OCI-LY7 (cell line): ENCODE results near the gene MRPL18. TPM values are rescaled to one million over a fixed set of nuclear protein-coding genes. Genes with fewer than 3 reads are reported as not detected.

Experiments
- BruUV-seq: library from RNA; stranded (reverse); fragments of 400-500 nt; replicated peaks from 2 replicates; lab custom pipeline; 2021; lab: Mats Ljungman, UMichigan
- CTCF ChIA-PET: fragments of 300-600 bp; sonication (Branson Sonifier 250); formaldehyde crosslinking; loops from one replicate; lab custom pipeline; 2022; ENCODE audit warnings: antibody characterized with exemption; ENCODE audit not compliant: unreplicated experiment; lab: Charles Lee
- POLR2A ChIA-PET: fragments of 300-600 bp; sonication (Branson Sonifier 250); formaldehyde crosslinking; loops from one replicate; lab custom pipeline; 2022; ENCODE audit warnings: antibody characterized with exemption; lab: Charles Lee
- DNase-seq: peaks from one replicate; pipeline ENCODE4 v3.0.0-alpha.2; 2015; ENCODE audit warnings: low spot score
- H2AFZ ChIP-seq: fragments of 200-600 bp; sonication (generic), shearing (Covaris generic); 2 replicates; pipeline ENCODE4 v1.6.1; 2014; ENCODE audit warnings: mild to moderate bottlenecking, antibody characterized with exemption, low read length, moderate library complexity
- H3K27ac ChIP-seq: fragments of 200-600 bp; sonication (generic); 2 replicates; pipeline ENCODE4 v1.5.1; 2014; ENCODE audit warnings: mixed run types, low read depth, mild to moderate bottlenecking, moderate library complexity, low read length, inconsistent platforms; ENCODE audit not compliant: poor library complexity, severe bottlenecking
- H3K36me3 ChIP-seq: fragments of 200-600 bp; sonication (generic); 2 replicates; pipeline ENCODE4 v1.6.1; 2014; ENCODE audit warnings: mild to moderate bottlenecking, antibody characterized with exemption, low read length, moderate library complexity, mixed read lengths; ENCODE audit not compliant: insufficient read depth
- H3K4me1 ChIP-seq: fragments of 200-600 bp; sonication (generic); 2 replicates; pipeline ENCODE4 v1.5.1; 2014; ENCODE audit warnings: mild to moderate bottlenecking, low read length; ENCODE audit not compliant: insufficient read depth, poor library complexity, severe bottlenecking
- H3K4me2 ChIP-seq: fragments of 200-600 bp; sonication (generic); 2 replicates; pipeline ENCODE4 v1.6.1; 2014; ENCODE audit warnings: mild to moderate bottlenecking, low read length
- H3K4me3 ChIP-seq: fragments of 200-600 bp; sonication (generic); 2 replicates; pipeline ENCODE4 v1.5.1; 2014; ENCODE audit warnings: mild to moderate bottlenecking, low read depth, low read length; ENCODE audit not compliant: poor library complexity, severe bottlenecking
- H3K79me2 ChIP-seq: fragments of 200-600 bp; sonication (generic); 2 replicates; pipeline ENCODE4 v1.6.1; 2016; ENCODE audit warnings: low read depth, mild to moderate bottlenecking, low read length, moderate library complexity, mixed read lengths; ENCODE audit not compliant: insufficient read depth
- H3K9me2 ChIP-seq: fragments of 200-600 bp; sonication (generic); 2 replicates; pipeline ENCODE4 v1.6.1; 2016; ENCODE audit warnings: mild to moderate bottlenecking, low read length, mixed read lengths; ENCODE audit not compliant: insufficient read depth
- H3K9me3 ChIP-seq: fragments of 200-600 bp; sonication (generic); 2 replicates; pipeline ENCODE4 v1.6.1; 2014; ENCODE audit warnings: mild to moderate bottlenecking, mixed run types, low read length, mixed read lengths
- H4K20me1 ChIP-seq: fragments of 200-600 bp; sonication (generic); 2 replicates; pipeline ENCODE4 v1.6.1; 2014; ENCODE audit warnings: mild to moderate bottlenecking, antibody characterized with exemption, low read length, moderate library complexity, mixed read lengths; ENCODE audit not compliant: insufficient read depth
- EZH2phosphoT487 ChIP-seq: fragments of 200-600 bp; sonication (generic); IDR thresholded peaks from 2 replicates; pipeline ENCODE4 v1.6.1; 2018; ENCODE audit warnings: low read depth, borderline replicate concordance, mild to moderate bottlenecking, mixed run types, antibody characterized with exemption, low read length, moderate library complexity, mixed read lengths
- intact Hi-C: fragments of 100-400 bp; cut with micrococcal nuclease; formaldehyde crosslinking; loops from one replicate; pipeline ENCODE4 v1.10.0; 2022; ENCODE audit not compliant: unreplicated experiment
- total RNA-seq, 2 experiments: library from RNA; depleted of rRNA in 1 of 2; stranded (reverse); fragments of >200 nt in 1 of 2; shearing (Covaris generic) in 1 of 2; gene quantifications; 2 replicates each; pipeline ENCODE4 v1.2.3, GENCODE V29; 2014 to 2022
- TF ChIP-seq, protein P1 (sequence below): fragments of 200-600 bp; sonication (generic); conservative IDR thresholded peaks from 2 replicates; pipeline ENCODE4 v1.5.1; 2014; ENCODE audit warnings: mild to moderate bottlenecking, antibody characterized with exemption, low read length, moderate library complexity, mixed read lengths

The MRPL18 gene
- total RNA-seq, 2 experiments from 2014 or later = 117 to 128 TPM

DNA sequence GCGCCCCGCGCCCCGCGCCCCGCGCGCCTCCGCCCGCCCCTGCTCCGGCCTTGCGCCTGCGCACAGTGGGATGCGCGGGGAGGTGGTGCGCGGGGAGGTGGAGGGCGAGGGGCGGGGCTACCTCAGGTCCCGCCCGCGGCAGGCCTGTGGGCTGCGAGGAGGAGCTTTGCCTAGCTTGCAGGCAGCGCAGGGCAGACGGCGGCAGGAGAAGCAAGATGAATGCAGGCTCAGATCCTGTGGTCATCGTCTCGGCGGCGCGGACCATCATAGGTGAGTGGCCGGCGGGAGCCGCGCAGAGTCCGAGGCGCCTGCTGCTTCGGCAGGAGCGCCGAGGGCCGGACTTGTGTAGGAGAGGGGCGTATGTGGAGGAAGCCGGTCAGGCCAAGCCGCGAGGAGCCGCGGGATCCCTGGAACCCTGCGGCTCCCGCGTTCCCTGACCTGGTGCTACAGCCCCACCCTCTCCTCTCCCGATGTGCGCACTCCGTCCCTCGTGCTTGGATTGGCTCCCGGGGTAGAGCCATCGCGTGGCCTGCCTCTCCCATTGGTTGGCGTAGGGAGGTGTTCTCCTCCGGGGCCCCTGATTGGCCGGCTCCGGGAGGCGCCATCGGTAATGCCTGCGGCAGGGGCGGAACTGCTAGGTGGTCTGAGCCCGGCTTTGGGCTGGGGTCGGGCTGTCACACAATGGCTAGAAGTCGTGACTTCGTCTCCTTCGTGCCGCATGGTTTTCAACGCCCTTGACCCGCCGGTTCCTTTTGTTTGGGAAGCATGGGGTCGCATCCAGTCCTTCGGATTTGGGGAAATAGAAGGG is 28.2 kb upstream of the MRPL18 start, which contains the start of gene ACAT2:
Gene ACAT2 (plus strand): TSS at position 173 of the 808 bp plus-strand sequence. CDS start 43 bp downstream, at position 216.
- H3K9me2 ChIP-seq = no peaks in the 10 kb centered on the region
- H2AFZ ChIP-seq = peak within 1 kb of the TSS; percentile 81
- peak within 1 kb of the TSS; percentile 81 for H3K27ac ChIP-seq
- H3K36me3 ChIP-seq = peaks cover 63% of the 10 kb centered on the region
- H3K79me2 ChIP-seq = no peaks in the 10 kb centered on the region; the same call in 1 of the 2 replicates
- no peaks in the 10 kb centered on the region for H3K9me3 ChIP-seq
- no peaks in the 10 kb centered on the region for H4K20me1 ChIP-seq
- DNase-seq = peak; percentile 97
- H3K4me2 ChIP-seq = peak within 1 kb of the TSS; percentile 93
- no peak for TF ChIP-seq EZH2phosphoT487
- TF ChIP-seq, protein P1, sequence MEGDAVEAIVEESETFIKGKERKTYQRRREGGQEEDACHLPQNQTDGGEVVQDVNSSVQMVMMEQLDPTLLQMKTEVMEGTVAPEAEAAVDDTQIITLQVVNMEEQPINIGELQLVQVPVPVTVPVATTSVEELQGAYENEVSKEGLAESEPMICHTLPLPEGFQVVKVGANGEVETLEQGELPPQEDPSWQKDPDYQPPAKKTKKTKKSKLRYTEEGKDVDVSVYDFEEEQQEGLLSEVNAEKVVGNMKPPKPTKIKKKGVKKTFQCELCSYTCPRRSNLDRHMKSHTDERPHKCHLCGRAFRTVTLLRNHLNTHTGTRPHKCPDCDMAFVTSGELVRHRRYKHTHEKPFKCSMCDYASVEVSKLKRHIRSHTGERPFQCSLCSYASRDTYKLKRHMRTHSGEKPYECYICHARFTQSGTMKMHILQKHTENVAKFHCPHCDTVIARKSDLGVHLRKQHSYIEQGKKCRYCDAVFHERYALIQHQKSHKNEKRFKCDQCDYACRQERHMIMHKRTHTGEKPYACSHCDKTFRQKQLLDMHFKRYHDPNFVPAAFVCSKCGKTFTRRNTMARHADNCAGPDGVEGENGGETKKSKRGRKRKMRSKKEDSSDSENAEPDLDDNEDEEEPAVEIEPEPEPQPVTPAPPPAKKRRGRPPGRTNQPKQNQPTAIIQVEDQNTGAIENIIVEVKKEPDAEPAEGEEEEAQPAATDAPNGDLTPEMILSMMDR = no peak
- H3K4me3 ChIP-seq = peak within 1 kb of the TSS; percentile 71
- BruUV-seq = no TSS peak
- POLR2A ChIA-PET = interaction anchor here (1.0 to 2.6 kb wide), 12 partner anchors 9 to 38 kb away, joined by 3 to 11 read pairs (median 6); partner anchors contain the start of genes MRPL18 and WTAP
- intact Hi-C loops = loop anchor here (1.0 to 2.0 kb wide), 3 partner anchors 27 to 69 kb away; partner anchors contain the start of genes SOD2, TCP1 and WTAP
- H3K4me1 ChIP-seq = peaks cover 15% of the 10 kb centered on the region
- CTCF ChIA-PET = interaction anchor here (1.4 kb wide), 1 partner anchor 8 kb away, joined by 5 read pairs; no protein-coding TSS in a partner anchor

GRCh38 chr6:159762681-159763293 is 27.5 kb upstream of the MRPL18 start:
- BruUV-seq = TSS peak; percentile 35
- H3K4me2 ChIP-seq = peak overlapping the region; percentile 78
- intact Hi-C loops = loop anchor here (1.0 kb wide), 2 partner anchors 27 to 35 kb away; partner anchors contain the start of genes TCP1 and WTAP
- H4K20me1 ChIP-seq = no peaks in the 10 kb centered on the region
- peak; percentile 21 for DNase-seq
- H3K79me2 ChIP-seq = no peaks in the 10 kb centered on the region; the same call in 1 of the 2 replicates
- ChIA-PET CTCF (no interaction called here), POLR2A (interaction anchor here (0.6 to 1.4 kb wide), 5 partner anchors 17 to 35 kb away, joined by 3 to 6 read pairs (median 3); partner anchors contain the start of genes MRPL18 and TCP1)
- no peaks in the 10 kb centered on the region for H3K9me2 ChIP-seq
- H3K36me3 ChIP-seq = peaks cover 63% of the 10 kb centered on the region
- H2AFZ ChIP-seq = peak overlapping the region; percentile 35; the same call in 1 of the 2 replicates
- H3K4me3 ChIP-seq = peak overlapping the region; percentile 71
- peaks cover 15% of the 10 kb centered on the region for H3K4me1 ChIP-seq
- H3K9me3 ChIP-seq = no peaks in the 10 kb centered on the region
- TF ChIP-seq, protein P1 = no peak
- no peak for TF ChIP-seq EZH2phosphoT487
- H3K27ac ChIP-seq = peak overlapping the region; percentile 81
